ENCODE results near the gene KCNH2.

The KCNH2 gene

DNA sequence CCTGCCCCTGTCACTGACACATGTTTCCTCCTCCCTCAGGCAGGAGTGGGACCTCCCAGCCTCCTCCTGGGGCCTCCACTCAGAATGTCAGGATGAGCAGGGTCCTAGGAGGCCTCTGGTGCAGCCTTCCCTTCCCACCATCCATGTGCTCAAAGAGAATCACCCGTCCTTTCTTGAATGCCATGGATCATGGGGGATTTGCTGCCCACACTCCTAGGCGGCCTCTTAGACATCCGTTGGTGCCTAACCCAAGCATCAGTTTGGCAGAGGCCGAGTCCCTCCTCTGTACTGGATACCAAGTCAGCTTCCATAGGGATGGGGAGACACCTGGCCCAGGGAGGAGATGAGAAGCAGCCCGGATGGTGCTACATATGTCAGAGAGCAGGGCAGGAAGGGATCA, 19.7 kb upstream of the KCNH2 start:
- no peak for TF ChIP-seq SPI1 (IDR thresholded peaks at IDR 0.05; ENCODE audit: low read depth, low read length)
- no peak for TF ChIP-seq PAX5 (IDR thresholded peaks at IDR 0.05; ENCODE audit: insufficient read depth, low read length, severe bottlenecking)
- TF ChIP-seq POLR2A (IDR thresholded peaks at IDR 0.05; ENCODE audit: low read depth, low read length): no peak
- no peak for TF ChIP-seq TAF1 (IDR thresholded peaks at IDR 0.05; ENCODE audit: low read depth, low read length)
- no peak for TF ChIP-seq POU2F2 (IDR thresholded peaks at IDR 0.05; ENCODE audit: low read depth, low read length)
- TF ChIP-seq POLR2AphosphoS5 (IDR thresholded peaks at IDR 0.05; ENCODE audit: low read depth, low read length): no peak
- no peak for FAIRE-seq
- no peak for DNase-seq (ENCODE audit: insufficient read length, low spot score)

DNA sequence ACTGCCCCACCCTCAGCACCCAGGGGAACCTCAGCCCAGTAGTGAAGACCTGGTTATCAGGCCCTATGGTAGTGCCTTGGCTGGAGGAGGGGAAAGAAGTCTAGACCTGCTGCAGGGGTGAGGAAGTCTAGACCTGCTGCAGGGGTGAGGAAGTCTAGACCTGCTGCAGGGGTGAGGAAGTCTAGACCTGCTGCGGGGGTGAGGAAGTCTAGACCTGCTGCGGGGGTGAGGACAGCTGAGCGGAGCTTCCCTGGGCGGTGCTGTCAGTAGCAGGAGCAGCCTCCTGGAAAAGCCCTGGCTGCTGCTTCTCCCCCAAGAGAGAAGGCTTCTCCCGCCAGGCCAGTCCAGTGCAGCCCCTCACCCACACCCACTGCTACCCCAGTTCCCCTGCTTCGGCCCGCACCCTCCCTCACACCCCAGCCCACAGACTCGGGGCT, 19.0 kb upstream of the KCNH2 start:
- FAIRE-seq (no peak), DNase-seq (ENCODE audit: insufficient read length, low spot score) (no peak)
- TF ChIP-seq POLR2AphosphoS5 (IDR thresholded peaks at IDR 0.05; ENCODE audit: low read depth, low read length) (no peak), SPI1 (IDR thresholded peaks at IDR 0.05; ENCODE audit: low read depth, low read length) (no peak), PAX5 (IDR thresholded peaks at IDR 0.05; ENCODE audit: insufficient read depth, low read length, severe bottlenecking) (no peak), POLR2A (IDR thresholded peaks at IDR 0.05; ENCODE audit: low read depth, low read length) (no peak), POU2F2 (IDR thresholded peaks at IDR 0.05; ENCODE audit: low read depth, low read length) (no peak), TAF1 (IDR thresholded peaks at IDR 0.05; ENCODE audit: low read depth, low read length) (no peak)

DNA sequence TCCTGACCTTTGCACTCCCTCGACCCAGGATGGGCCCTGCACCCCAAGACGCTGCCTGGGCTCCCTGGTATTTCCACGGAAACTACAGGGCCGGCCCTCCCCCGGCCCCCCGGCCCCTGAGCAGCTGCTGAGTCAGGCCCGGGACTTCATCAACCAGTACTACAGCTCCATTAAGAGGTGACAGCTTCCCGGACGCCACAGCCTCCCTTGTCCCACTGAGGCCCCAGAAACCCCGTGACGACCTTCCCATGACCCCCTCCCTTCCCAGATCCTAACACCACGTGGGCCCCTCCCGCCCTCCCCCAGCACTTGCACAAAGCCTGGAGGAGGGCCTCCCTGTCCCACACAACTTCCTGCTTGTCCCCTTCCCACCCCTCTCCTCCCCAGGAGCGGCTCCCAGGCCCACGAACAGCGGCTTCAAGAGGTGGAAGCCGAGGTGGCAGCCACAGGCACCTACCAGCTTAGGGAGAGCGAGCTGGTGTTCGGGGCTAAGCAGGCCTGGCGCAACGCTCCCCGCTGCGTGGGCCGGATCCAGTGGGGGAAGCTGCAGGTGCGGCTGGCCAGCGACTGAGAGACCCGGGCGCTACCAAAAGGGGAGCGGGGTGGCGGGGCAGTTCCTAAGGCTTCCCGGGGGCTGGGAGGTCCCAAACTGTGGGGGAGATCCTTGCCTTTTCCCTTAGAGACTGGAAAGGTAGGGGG, 18.4 kb upstream of the KCNH2 start:
- TF ChIP-seq SPI1 (IDR thresholded peaks at IDR 0.05; ENCODE audit: low read depth, low read length) (no peak), POU2F2 (IDR thresholded peaks at IDR 0.05; ENCODE audit: low read depth, low read length) (no peak), POLR2AphosphoS5 (IDR thresholded peaks at IDR 0.05; ENCODE audit: low read depth, low read length) (no peak), PAX5 (IDR thresholded peaks at IDR 0.05; ENCODE audit: insufficient read depth, low read length, severe bottlenecking) (no peak), TAF1 (IDR thresholded peaks at IDR 0.05; ENCODE audit: low read depth, low read length) (no peak), POLR2A (IDR thresholded peaks at IDR 0.05; ENCODE audit: low read depth, low read length) (no peak)
- DNase-seq (ENCODE audit: insufficient read length, low spot score) (no peak), FAIRE-seq (no peak)

DNA sequence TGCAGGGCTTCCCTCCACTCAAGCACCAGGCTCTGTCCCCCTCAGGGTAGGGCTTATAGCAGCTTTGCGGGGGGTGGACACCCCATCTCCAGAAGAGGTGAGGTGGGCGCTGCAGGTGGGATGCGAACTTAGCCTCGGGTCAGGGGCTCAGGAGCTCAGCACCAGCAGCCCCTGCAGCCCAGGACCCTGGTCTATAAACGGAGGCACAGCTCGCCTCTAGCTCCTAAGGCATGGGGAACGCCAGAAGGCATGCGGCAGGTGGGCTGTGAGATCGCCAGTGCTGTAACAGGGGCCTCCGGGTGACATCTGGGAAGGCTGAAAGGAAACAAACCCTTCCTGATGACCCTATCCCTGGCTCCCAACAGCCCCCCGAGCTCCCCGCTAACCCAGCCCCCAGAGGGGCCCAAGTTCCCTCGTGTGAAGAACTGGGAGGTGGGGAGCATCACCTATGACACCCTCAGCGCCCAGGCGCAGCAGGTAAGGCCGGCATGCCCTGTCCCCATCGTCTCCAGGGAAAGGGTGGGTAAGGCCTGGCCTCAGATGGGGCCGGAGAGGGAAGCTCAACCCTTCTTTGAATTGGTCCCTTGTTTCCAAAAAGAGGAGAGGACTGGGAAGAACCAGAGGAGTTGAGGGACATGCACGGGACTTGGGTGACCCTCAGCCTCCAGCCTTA, 16.9 kb upstream of the KCNH2 start:
- FAIRE-seq: no peak
- DNase-seq (ENCODE audit: insufficient read length, low spot score): no peak
- TF ChIP-seq SPI1 (IDR thresholded peaks at IDR 0.05; ENCODE audit: low read depth, low read length): no peak
- no peak for TF ChIP-seq POU2F2 (IDR thresholded peaks at IDR 0.05; ENCODE audit: low read depth, low read length)
- TF ChIP-seq TAF1 (IDR thresholded peaks at IDR 0.05; ENCODE audit: low read depth, low read length): no peak
- no peak for TF ChIP-seq PAX5 (IDR thresholded peaks at IDR 0.05; ENCODE audit: insufficient read depth, low read length, severe bottlenecking)
- no peak for TF ChIP-seq POLR2AphosphoS5 (IDR thresholded peaks at IDR 0.05; ENCODE audit: low read depth, low read length)
- no peak for TF ChIP-seq POLR2A (IDR thresholded peaks at IDR 0.05; ENCODE audit: low read depth, low read length)

DNA sequence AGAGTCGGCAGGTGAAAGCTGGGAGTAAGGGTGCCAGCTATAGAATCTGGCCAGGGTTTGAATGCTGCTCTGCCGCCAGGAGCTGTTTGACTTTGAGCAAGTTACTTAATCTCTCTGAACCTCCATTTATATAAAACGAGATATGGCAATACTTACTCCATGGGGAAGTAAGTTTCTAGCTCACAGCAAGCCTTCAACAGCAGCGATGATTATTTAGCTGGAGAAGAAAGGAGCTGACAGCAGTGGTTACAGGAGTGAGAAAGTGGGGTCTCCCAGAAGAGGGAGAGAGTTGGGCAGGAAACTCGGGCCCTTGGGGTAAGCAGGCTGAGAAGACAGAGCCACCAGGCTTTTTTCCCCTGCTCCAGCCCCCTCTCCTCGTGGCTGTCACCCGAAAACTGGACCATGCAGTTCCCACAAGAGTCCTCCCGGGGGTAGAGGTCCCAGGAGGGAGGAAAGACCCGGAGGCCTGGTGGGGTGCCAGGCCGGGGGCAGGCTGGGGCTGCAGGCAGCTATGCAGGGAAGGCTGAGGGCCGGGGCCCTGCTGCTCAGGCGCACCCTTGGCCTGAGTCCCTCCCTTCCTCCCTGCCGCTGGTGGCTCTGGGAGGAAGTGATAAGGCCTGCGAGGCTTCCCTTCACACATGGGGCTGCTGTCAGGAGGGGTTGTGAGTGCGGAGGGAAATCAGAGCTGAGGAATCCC, 16.2 kb upstream of the KCNH2 start:
- no peak for FAIRE-seq
- peak; percentile 34; the same call in 1 of the 2 replicates for TF ChIP-seq SPI1 (IDR thresholded peaks at IDR 0.05; ENCODE audit: low read depth, low read length)
- no peak for TF ChIP-seq POLR2AphosphoS5 (IDR thresholded peaks at IDR 0.05; ENCODE audit: low read depth, low read length)
- no peak for DNase-seq (ENCODE audit: insufficient read length, low spot score)

DNA sequence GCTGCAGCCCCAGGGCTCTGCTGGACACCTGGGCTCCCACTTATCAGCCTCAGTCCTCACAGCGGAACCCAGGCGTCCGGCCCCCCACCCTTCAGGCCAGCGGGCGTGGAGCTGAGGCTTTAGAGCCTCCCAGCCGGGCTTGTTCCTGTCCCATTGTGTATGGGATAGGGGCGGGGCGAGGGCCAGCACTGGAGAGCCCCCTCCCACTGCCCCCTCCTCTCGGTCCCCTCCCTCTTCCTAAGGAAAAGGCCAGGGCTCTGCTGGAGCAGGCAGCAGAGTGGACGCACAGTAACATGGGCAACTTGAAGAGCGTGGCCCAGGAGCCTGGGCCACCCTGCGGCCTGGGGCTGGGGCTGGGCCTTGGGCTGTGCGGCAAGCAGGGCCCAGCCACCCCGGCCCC, 15.4 kb upstream of the KCNH2 start:
- FAIRE-seq (no peak), DNase-seq (ENCODE audit: insufficient read length, low spot score) (no peak)
- TF ChIP-seq POLR2AphosphoS5 (IDR thresholded peaks at IDR 0.05; ENCODE audit: low read depth, low read length) (no peak), SPI1 (IDR thresholded peaks at IDR 0.05; ENCODE audit: low read depth, low read length) (no peak), POLR2A (IDR thresholded peaks at IDR 0.05; ENCODE audit: low read depth, low read length) (no peak), TAF1 (IDR thresholded peaks at IDR 0.05; ENCODE audit: low read depth, low read length) (no peak), POU2F2 (IDR thresholded peaks at IDR 0.05; ENCODE audit: low read depth, low read length) (no peak)

DNA sequence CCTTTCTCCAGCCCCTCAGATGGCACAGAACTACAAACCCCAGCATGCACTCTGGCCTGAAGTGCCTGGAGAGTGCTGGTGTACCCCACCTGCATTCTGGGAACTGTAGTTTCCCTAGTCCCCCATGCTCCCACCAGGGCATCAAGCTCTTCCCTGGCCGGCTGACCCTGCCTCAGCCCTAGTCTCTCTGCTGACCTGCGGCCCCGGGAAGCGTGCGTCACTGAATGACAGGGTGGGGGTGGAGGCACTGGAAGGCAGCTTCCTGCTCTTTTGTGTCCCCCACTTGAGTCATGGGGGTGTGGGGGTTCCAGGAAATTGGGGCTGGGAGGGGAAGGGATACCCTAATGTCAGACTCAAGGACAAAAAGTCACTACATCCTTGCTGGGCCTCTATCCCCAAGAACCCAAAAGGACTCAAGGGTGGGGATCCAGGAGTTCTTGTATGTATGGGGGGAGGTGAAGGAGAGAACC, 14.7 kb upstream of the KCNH2 start:
- FAIRE-seq (no peak), DNase-seq (ENCODE audit: insufficient read length, low spot score) (no peak)
- TF ChIP-seq SPI1 (IDR thresholded peaks at IDR 0.05; ENCODE audit: low read depth, low read length) (no peak), TAF1 (IDR thresholded peaks at IDR 0.05; ENCODE audit: low read depth, low read length) (no peak), PAX5 (IDR thresholded peaks at IDR 0.05; ENCODE audit: insufficient read depth, low read length, severe bottlenecking) (no peak)

DNA sequence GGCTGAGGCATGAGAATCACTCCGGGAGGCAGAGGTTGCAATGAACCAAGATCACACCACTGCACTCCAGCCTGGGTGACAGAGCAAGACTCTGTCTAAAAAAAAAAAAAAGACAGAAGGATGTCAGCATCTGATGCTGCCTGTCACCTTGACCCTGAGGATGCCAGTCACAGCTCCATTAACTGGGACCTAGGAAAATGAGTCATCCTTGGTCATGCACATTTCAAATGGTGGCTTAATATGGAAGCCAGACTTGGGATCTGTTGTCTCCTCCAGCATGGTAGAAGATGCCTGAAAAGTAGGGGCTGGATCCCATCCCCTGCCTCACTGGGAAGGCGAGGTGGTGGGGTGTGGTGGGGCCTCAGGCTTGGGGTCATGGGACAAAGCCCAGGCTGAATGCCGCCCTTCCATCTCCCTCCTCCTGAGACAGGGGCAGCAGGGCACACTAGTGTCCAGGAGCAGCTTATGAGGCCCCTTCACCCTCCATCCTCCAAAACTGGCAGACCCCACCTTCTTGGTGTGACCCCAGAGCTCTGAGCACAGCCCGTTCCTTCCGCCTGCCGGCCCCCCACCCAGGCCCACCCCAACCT, 14.0 kb upstream of the KCNH2 start:
- FAIRE-seq: no peak
- DNase-seq (ENCODE audit: insufficient read length, low spot score): no peak
- no peak for TF ChIP-seq POU2F2 (IDR thresholded peaks at IDR 0.05; ENCODE audit: low read depth, low read length)
- TF ChIP-seq POLR2AphosphoS5 (IDR thresholded peaks at IDR 0.05; ENCODE audit: low read depth, low read length): no peak
- TF ChIP-seq TAF1 (IDR thresholded peaks at IDR 0.05; ENCODE audit: low read depth, low read length): no peak
- no peak for TF ChIP-seq POLR2A (IDR thresholded peaks at IDR 0.05; ENCODE audit: low read depth, low read length)
- no peak for TF ChIP-seq PAX5 (IDR thresholded peaks at IDR 0.05; ENCODE audit: insufficient read depth, low read length, severe bottlenecking)
- TF ChIP-seq SPI1 (IDR thresholded peaks at IDR 0.05; ENCODE audit: low read depth, low read length): no peak

DNA sequence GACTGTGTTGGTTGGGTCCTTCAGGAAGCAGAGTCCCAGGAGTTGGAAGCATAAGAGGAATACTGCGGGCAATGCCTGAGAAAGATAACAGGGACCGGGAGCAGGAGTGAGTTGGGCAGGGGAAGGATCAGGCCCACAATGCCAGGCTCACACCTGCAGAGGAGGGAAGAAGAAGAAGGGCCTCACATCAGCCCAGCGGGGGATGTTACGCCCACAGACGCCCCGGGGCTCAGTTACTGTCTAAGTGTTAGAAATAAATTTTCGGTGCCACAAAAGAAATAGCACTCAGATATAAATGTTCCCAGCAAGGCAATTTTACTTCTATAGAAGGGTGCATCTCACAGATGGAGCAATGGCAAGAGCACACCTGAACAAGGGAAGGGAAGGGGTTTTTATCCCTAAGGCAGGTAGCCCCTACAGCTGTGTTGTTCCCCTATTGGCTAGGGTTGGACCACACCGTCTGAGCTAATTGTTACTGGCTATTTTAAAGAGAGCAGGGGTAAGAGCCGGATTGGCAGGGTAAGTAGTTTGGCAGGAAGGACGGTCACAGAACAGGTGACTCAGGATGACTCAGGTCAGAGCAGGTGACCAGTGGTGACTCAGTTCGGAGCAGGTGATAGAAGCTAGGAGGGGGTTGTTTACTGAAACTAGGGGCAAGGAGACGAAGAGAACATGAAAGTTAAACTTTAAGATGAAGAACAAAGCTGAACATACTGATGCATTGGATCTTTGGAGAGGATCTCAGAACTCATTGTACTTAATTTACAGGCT, 12.5 kb upstream of the KCNH2 start, which contains the start of gene NOS3:
NOS3 (plus strand) TSS at position 602 of the 771 bp plus-strand sequence. CDS start 2,787 bp downstream, outside the sequence.
- no peak for TF ChIP-seq POLR2A (IDR thresholded peaks at IDR 0.05; ENCODE audit: low read depth, low read length)
- TF ChIP-seq POU2F2 (IDR thresholded peaks at IDR 0.05; ENCODE audit: low read depth, low read length): no peak
- FAIRE-seq (no peak), DNase-seq (ENCODE audit: insufficient read length, low spot score) (no peak)
